ENCODE data around the gene RPL13A. TPM values are rescaled to one million over a fixed set of nuclear protein-coding genes. Genes with fewer than 3 reads are reported as not detected.

The RPL13A gene
- total and polyA plus RNA-seq, 9 of the 15 experiments (the other 6 are each of a cell fraction or from before 2014, with no cell fraction given): 1,744 to 5,482 (median 2,949) TPM

- no peak for TF ChIP-seq RERE (CRISPR knock-in tag; IDR thresholded peaks at IDR 0.05; ENCODE audit: borderline replicate concordance)
- no peak for TF ChIP-seq PBX2 (CRISPR knock-in tag; IDR thresholded peaks at IDR 0.05; ENCODE audit: low read depth)
- TF ChIP-seq PBX2 (tag; conservative IDR thresholded peaks at IDR 0.05; ENCODE audit: low read depth): no peak
- TF ChIP-seq REST (IDR thresholded peaks at IDR 0.05; ENCODE audit: borderline replicate concordance): peak; percentile 71
- TF ChIP-seq REST (CRISPR knock-in tag; IDR thresholded peaks at IDR 0.05; ENCODE audit: low read depth): no peak; the same call in 1 of the 2 replicates
- TF ChIP-seq KAT2B (IDR thresholded peaks at IDR 0.05; ENCODE audit: low read depth, low read length): no peak
- TF ChIP-seq SLC30A9 (CRISPR knock-in tag; IDR thresholded peaks at IDR 0.05): no peak
- TF ChIP-seq ZNF740 (CRISPR knock-in tag; IDR thresholded peaks at IDR 0.05): no peak
- no peak for TF ChIP-seq ZNF740 (tag; IDR thresholded peaks at IDR 0.05)
Measured at GRCh38 chr19:49453013-49453756, 34.2 kb upstream of the RPL13A start, which contains the start of gene ALDH16A1 (continued).
